Measurements from ENCODE around the gene NANS.
A peak's percentile ranks its signal among the peaks of the same experiment; 100 is the strongest.

NANS gene

DNA sequence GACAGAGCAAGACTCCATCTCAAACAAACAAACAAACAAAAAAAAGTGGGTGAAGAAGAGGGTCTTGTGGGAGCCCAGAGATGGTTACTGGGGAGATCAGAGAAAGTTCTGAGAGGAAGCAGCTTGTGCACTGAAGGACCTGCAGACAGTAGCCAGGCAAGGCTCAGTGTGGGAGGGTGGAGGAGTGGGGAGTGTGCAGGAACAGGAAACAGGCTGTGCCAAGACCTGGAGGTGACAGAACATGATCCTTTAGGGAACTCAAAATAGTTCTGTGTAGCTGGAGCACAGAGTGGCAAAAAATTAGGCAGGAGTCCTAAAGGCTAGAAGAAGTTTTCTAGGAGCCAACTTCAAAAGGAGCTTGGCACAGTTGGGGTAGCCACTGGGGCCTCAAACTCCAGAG lies 19.2 kb upstream of the NANS start:
- DNase-seq (ENCODE audit: low read depth): peak; percentile 36
- TF ChIP-seq, protein P1, sequence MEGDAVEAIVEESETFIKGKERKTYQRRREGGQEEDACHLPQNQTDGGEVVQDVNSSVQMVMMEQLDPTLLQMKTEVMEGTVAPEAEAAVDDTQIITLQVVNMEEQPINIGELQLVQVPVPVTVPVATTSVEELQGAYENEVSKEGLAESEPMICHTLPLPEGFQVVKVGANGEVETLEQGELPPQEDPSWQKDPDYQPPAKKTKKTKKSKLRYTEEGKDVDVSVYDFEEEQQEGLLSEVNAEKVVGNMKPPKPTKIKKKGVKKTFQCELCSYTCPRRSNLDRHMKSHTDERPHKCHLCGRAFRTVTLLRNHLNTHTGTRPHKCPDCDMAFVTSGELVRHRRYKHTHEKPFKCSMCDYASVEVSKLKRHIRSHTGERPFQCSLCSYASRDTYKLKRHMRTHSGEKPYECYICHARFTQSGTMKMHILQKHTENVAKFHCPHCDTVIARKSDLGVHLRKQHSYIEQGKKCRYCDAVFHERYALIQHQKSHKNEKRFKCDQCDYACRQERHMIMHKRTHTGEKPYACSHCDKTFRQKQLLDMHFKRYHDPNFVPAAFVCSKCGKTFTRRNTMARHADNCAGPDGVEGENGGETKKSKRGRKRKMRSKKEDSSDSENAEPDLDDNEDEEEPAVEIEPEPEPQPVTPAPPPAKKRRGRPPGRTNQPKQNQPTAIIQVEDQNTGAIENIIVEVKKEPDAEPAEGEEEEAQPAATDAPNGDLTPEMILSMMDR (conservative IDR thresholded peaks at IDR 0.05; ENCODE audit: low read depth, low read length): no peak
- no peak overlapping the region for H3K4me3 ChIP-seq (ENCODE audit: low read depth, low read length)

- DNase-seq (ENCODE audit: low read depth): no peak
- no peak overlapping the region for H3K4me3 ChIP-seq (ENCODE audit: low read depth, low read length)
- TF ChIP-seq, protein P1 (conservative IDR thresholded peaks at IDR 0.05; ENCODE audit: low read depth, low read length): no peak
These were observed 17.6 kb upstream of the NANS start for GRCh38 chr9:98038958-98039357.

- H3K4me3 ChIP-seq (ENCODE audit: low read depth, low read length): no peak overlapping the region
- no peak for DNase-seq (ENCODE audit: low read depth)
- TF ChIP-seq, protein P1 (conservative IDR thresholded peaks at IDR 0.05; ENCODE audit: low read depth, low read length): no peak
These were observed 16.9 kb upstream of the NANS start for GRCh38 chr9:98039607-98040017.

- no peak overlapping the region for H3K4me3 ChIP-seq (ENCODE audit: low read depth, low read length)
- no peak for DNase-seq (ENCODE audit: low read depth)
- TF ChIP-seq, protein P1 (conservative IDR thresholded peaks at IDR 0.05; ENCODE audit: low read depth, low read length): no peak
These were observed 16.3 kb upstream of the NANS start for GRCh38 chr9:98040212-98040611.

- TF ChIP-seq, protein P1 (conservative IDR thresholded peaks at IDR 0.05; ENCODE audit: low read depth, low read length): no peak
- no peak overlapping the region for H3K4me3 ChIP-seq (ENCODE audit: low read depth, low read length)
- no peak for DNase-seq (ENCODE audit: low read depth)
These were observed 12.6 kb upstream of the NANS start for GRCh38 chr9:98043915-98044314.

GRCh38 chr9:98045234-98046179 lies 11.0 kb upstream of the NANS start:
- DNase-seq (ENCODE audit: low read depth): no peak
- TF ChIP-seq, protein P1 (conservative IDR thresholded peaks at IDR 0.05; ENCODE audit: low read depth, low read length): no peak
- H3K4me3 ChIP-seq (ENCODE audit: low read depth, low read length): no peak overlapping the region

- no peak overlapping the region for H3K4me3 ChIP-seq (ENCODE audit: low read depth, low read length)
- TF ChIP-seq, protein P1 (conservative IDR thresholded peaks at IDR 0.05; ENCODE audit: low read depth, low read length): no peak
- DNase-seq (ENCODE audit: low read depth): no peak
These were observed 10.4 kb upstream of the NANS start for GRCh38 chr9:98046180-98046543.

All from choroid plexus epithelial cell (primary cell).